Ovary (tissue), 3 donors: ENCODE results near the gene OR5M8.

Source experiments
- CTCF ChIP-seq, 3 donors: fragments of 450-650 bp in 2 of 3; fragments of 200-600 bp in 1 of 3; IDR thresholded peaks; one replicate each; pipeline versions ENCODE4 v1.5.1 to v1.8.0; 2016 to 2022; ENCODE audit warnings: antibody characterized with exemption in 3 of 3, mild to moderate bottlenecking in 1 of 3
- POLR2A ChIP-seq: fragments of 450-650 bp; IDR thresholded peaks from one replicate; pipeline ENCODE4 v1.6.1; 2017; ENCODE audit warnings: antibody characterized with exemption, mild to moderate bottlenecking, moderate library complexity
- donor health status: DM: no; HTN: no; CAD: no.

GRCh38 chr11:56531856-56532255 is 40.7 kb upstream of the OR5M8 start:
- TF ChIP-seq CTCF (IDR thresholded peaks at IDR 0.05) (no peak), POLR2A (no peak)
